GM18867 (cell line): ENCODE data around the gene ALG1L2.
"Not testable (repeated sequence)": the region's sequence is repeated elsewhere in the genome, so short reads cannot be mapped to it uniquely, and the experiment has no call there.

Experiments used
- ATAC-seq: cut with Tn5 transposase; IDR thresholded peaks from one replicate; pipeline ENCODE4 v1.9.1; 2021; ENCODE audit warnings: mild to moderate bottlenecking, moderate library complexity; ENCODE audit not compliant: unreplicated experiment

ALG1L2 gene

GRCh38 chr3:130081351-130081881, at the start of gene ALG1L2:
ALG1L2 (plus strand) TSS chr3:130081831; CDS start chr3:130082017, 186 bp downstream.
- no peak for ATAC-seq

- ATAC-seq: not testable (repeated sequence)
These were observed 44.4 kb upstream of the ALG1L2 start for GRCh38 chr3:130037126-130037815.

GRCh38 chr3:130042736-130043135, 38.9 kb upstream of the ALG1L2 start:
- ATAC-seq: not testable (repeated sequence)

GRCh38 chr3:130043658-130044057, 38.0 kb upstream of the ALG1L2 start:
- ATAC-seq: not testable (repeated sequence)

GRCh38 chr3:130044370-130044769, 37.3 kb upstream of the ALG1L2 start:
- ATAC-seq: no peak

GRCh38 chr3:130048726-130049125, 32.9 kb upstream of the ALG1L2 start:
- ATAC-seq: no peak

GRCh38 chr3:130052366-130052765, 29.3 kb upstream of the ALG1L2 start:
- not testable (repeated sequence) for ATAC-seq

GRCh38 chr3:130052965-130053364, 28.7 kb upstream of the ALG1L2 start:
- not testable (repeated sequence) for ATAC-seq

GRCh38 chr3:130057536-130058266, 23.9 kb upstream of the ALG1L2 start:
- ATAC-seq: not testable (repeated sequence)

- not testable (repeated sequence) for ATAC-seq
These were observed 23.4 kb upstream of the ALG1L2 start for GRCh38 chr3:130058267-130058657.

- ATAC-seq: not testable (repeated sequence)
These were observed 22.9 kb upstream of the ALG1L2 start for GRCh38 chr3:130058716-130059115.

- ATAC-seq: not testable (repeated sequence)
These were observed 22.5 kb upstream of the ALG1L2 start for GRCh38 chr3:130059162-130059561.

GRCh38 chr3:130073582-130073981, 8.0 kb upstream of the ALG1L2 start:
- no peak for ATAC-seq

- ATAC-seq: no peak
These were observed 4.0 kb upstream of the ALG1L2 start for GRCh38 chr3:130077636-130078035.

GRCh38 chr3:130083363-130084090, 1.9 kb downstream of the ALG1L2 start:
- not testable (repeated sequence) for ATAC-seq

- no peak for ATAC-seq
These were observed 2.9 kb downstream of the ALG1L2 start for GRCh38 chr3:130084436-130084980.

- no peak for ATAC-seq
These were observed 4.2 kb downstream of the ALG1L2 start for GRCh38 chr3:130085881-130086280.

- ATAC-seq: not testable (repeated sequence)
These were observed 5.0 kb downstream of the ALG1L2 start for GRCh38 chr3:130086628-130087027.

GRCh38 chr3:130088061-130088460, 6.4 kb downstream of the ALG1L2 start:
- ATAC-seq: no peak

- not testable (repeated sequence) for ATAC-seq
These were observed 9.1 kb downstream of the ALG1L2 start for GRCh38 chr3:130090681-130091080.

- no peak for ATAC-seq
These were observed 10.3 kb downstream of the ALG1L2 start for GRCh38 chr3:130091958-130092357.
